Neuronal stem cell (in vitro differentiated cells): ENCODE results near the gene WIZ.
A peak's percentile ranks its signal among the peaks of the same experiment; 100 is the strongest.
"Not testable (repeated sequence)": the region's sequence is repeated elsewhere in the genome, so short reads cannot be mapped to it uniquely, and the experiment has no call there.

Experiments
- DNase-seq: peaks from one replicate; pipeline ENCODE4 v3.0.0-alpha.2; 2013; ENCODE audit warnings: low spot score
- H2AFZ ChIP-seq: one replicate; pipeline ENCODE4 v1.6.1; 2013; ENCODE audit warnings: mild to moderate bottlenecking, low read length, inconsistent platforms
- H2AK5ac ChIP-seq: 2 replicates; pipeline ENCODE4 v1.6.1; 2013; ENCODE audit warnings: low read depth, mild to moderate bottlenecking, inconsistent platforms, low read length, moderate library complexity, mixed read lengths
- H2BK120ac ChIP-seq: 2 replicates; pipeline ENCODE4 v1.6.1; 2013; ENCODE audit warnings: low read depth, mild to moderate bottlenecking, inconsistent platforms, low read length, moderate library complexity, mixed read lengths
- H2BK12ac ChIP-seq: one replicate; pipeline ENCODE4 v1.6.1; 2013; ENCODE audit warnings: low read length, inconsistent platforms
- H2BK15ac ChIP-seq: 2 replicates; pipeline ENCODE4 v1.6.1; 2013; ENCODE audit warnings: mild to moderate bottlenecking, low read length, inconsistent platforms, mixed read lengths
- H2BK5ac ChIP-seq: one replicate; pipeline ENCODE4 v1.6.1; 2013; ENCODE audit warnings: inconsistent platforms, mild to moderate bottlenecking, low read length, moderate library complexity
- H3K14ac ChIP-seq: one replicate; pipeline ENCODE4 v1.6.1; 2013; ENCODE audit warnings: low read length, inconsistent platforms
- H3K18ac ChIP-seq: 2 replicates; pipeline ENCODE4 v1.6.1; 2013; ENCODE audit warnings: low read length, inconsistent platforms
- H3K23ac ChIP-seq: 2 replicates; pipeline ENCODE4 v1.6.1; 2013; ENCODE audit warnings: low read depth, mild to moderate bottlenecking, mixed read lengths, low read length, inconsistent platforms; ENCODE audit not compliant: poor library complexity
- H3K27ac ChIP-seq: replicated peaks from 3 replicates; pipeline ENCODE4 v1.5.1; 2013; ENCODE audit warnings: low read length, inconsistent platforms
- H3K27me3 ChIP-seq, 3 experiments: 2 replicates each; pipeline ENCODE4 v1.6.1; 2013; ENCODE audit warnings: low read length in 3 of 3, mild to moderate bottlenecking in 2 of 3, inconsistent platforms in 1 of 3, low read depth in 1 of 3, mixed read lengths in 1 of 3, moderate library complexity in 1 of 3; ENCODE audit not compliant: control insufficient read depth in 3 of 3, insufficient read depth in 3 of 3
- H3K36me3 ChIP-seq, 2 donors: replicated peaks in 1 of 2; 2 replicates each; pipeline ENCODE4 v1.6.1; 2013; ENCODE audit warnings: low read length in 2 of 2; ENCODE audit not compliant: control insufficient read depth in 2 of 2, insufficient read depth in 2 of 2
- H3K4ac ChIP-seq: 2 replicates; pipeline ENCODE4 v1.6.1; 2013; ENCODE audit warnings: inconsistent platforms, mild to moderate bottlenecking, low read length, moderate library complexity
- H3K4me1 ChIP-seq, 2 donors: 1 replicate in 1 of 2; 2 replicates in 1 of 2; pipeline ENCODE4 v1.6.1; 2013; ENCODE audit warnings: low read length in 2 of 2, low read depth in 1 of 2; ENCODE audit not compliant: control insufficient read depth in 2 of 2, insufficient read depth in 1 of 2
- H3K4me2 ChIP-seq: one replicate; pipeline ENCODE4 v1.6.1; 2013; ENCODE audit warnings: mild to moderate bottlenecking, low read length, inconsistent platforms; ENCODE audit not compliant: insufficient read depth, poor library complexity, severe bottlenecking
- H3K4me3 ChIP-seq, 2 donors: 2 replicates each; pipeline ENCODE4 v1.5.1; 2013; ENCODE audit warnings: low read length in 2 of 2, mild to moderate bottlenecking in 2 of 2, inconsistent platforms in 1 of 2, moderate library complexity in 1 of 2
- H3K79me1 ChIP-seq: one replicate; pipeline ENCODE4 v1.6.1; 2013; ENCODE audit warnings: low read depth, mild to moderate bottlenecking, inconsistent platforms, low read length, moderate library complexity
- H3K9ac ChIP-seq: one replicate; pipeline ENCODE4 v1.6.1; 2013; ENCODE audit warnings: mild to moderate bottlenecking, low read depth, low read length, inconsistent platforms; ENCODE audit not compliant: poor library complexity
- H3K9me3 ChIP-seq, 2 donors: replicated peaks in 1 of 2; 2 replicates each; pipeline versions ENCODE3 to v1.6.1; 2013; ENCODE audit warnings: low read length in 2 of 2, mild to moderate bottlenecking in 2 of 2, inconsistent platforms in 1 of 2, low read depth in 1 of 2, mixed read lengths in 1 of 2, moderate library complexity in 1 of 2; ENCODE audit not compliant: control insufficient read depth in 2 of 2, insufficient read depth in 1 of 2
- H4K8ac ChIP-seq: one replicate; pipeline ENCODE4 v1.6.1; 2013; ENCODE audit warnings: low read depth, mild to moderate bottlenecking, inconsistent platforms, low read length, moderate library complexity
- H4K91ac ChIP-seq: one replicate; pipeline ENCODE4 v1.6.1; 2013; ENCODE audit warnings: low read length, low read depth, mild to moderate bottlenecking, inconsistent platforms; ENCODE audit not compliant: poor library complexity
- WGBS, 2 donors: extraction: QIAGEN DNeasy Blood & Tissue Kit; methylation state at CpG; one replicate each; pipeline ENCODE4 v1.1.7; 2013; ENCODE audit warnings: missing lambda C conversion rate in 2 of 2, mixed read lengths in 1 of 2; ENCODE audit not compliant: insufficient read length in 2 of 2, insufficient replicate concordance in 1 of 2; ENCODE audit errors: extremely low coverage in 2 of 2; 5-methylcytosine and 5-hydroxymethylcytosine counted together

WIZ gene

GRCh38 chr19:15480996-15481395 is 31.2 kb upstream of the WIZ start:
- H3K27ac ChIP-seq, H3K79me1 ChIP-seq, H3K18ac ChIP-seq, H2BK15ac ChIP-seq, H3K4me2 ChIP-seq, H4K8ac ChIP-seq, H2BK12ac ChIP-seq, DNase-seq, H2BK5ac ChIP-seq, H3K4me3 ChIP-seq, H3K27me3 ChIP-seq, H2AFZ ChIP-seq, H3K36me3 ChIP-seq, H3K4ac ChIP-seq, H3K23ac ChIP-seq, H3K9ac ChIP-seq, H3K14ac ChIP-seq, H4K91ac ChIP-seq, H2BK120ac ChIP-seq, H2AK5ac ChIP-seq, H3K4me1 ChIP-seq: not testable (repeated sequence)
- peaks cover 0 to 15% of the 10 kb centered on the region in 2 donors for H3K9me3 ChIP-seq
- WGBS, 2 donors: no CpG with 5 or more reads among the region's 7 CpGs

- no peaks in the 10 kb centered on the region for H3K4me1 ChIP-seq
- H3K27me3 ChIP-seq: peaks cover 0 to 13% (median 0%) of the 10 kb centered on the region in 3 experiments
- DNase-seq: no peak
- no peak within 1 kb of the TSS for H3K4me2 ChIP-seq
- H2BK120ac ChIP-seq: no peak within 1 kb of the TSS
- no peak within 1 kb of the TSS for H2AK5ac ChIP-seq
- H3K18ac ChIP-seq: no peak within 1 kb of the TSS
- H3K27ac ChIP-seq: no peak within 1 kb of the TSS
- peak within 1 kb of the TSS; percentile 29 for H2AFZ ChIP-seq
- H4K91ac ChIP-seq: no peak within 1 kb of the TSS
- no peak within 1 kb of the TSS for H3K4me3 ChIP-seq
- H4K8ac ChIP-seq: no peak within 1 kb of the TSS
- H3K23ac ChIP-seq: peak within 1 kb of the TSS; percentile 68
- no peaks in the 10 kb centered on the region for H3K36me3 ChIP-seq
- H2BK15ac ChIP-seq: no peak within 1 kb of the TSS
- no CpG with 5 or more reads among the region's 16 CpGs for WGBS, 2 donors
- H3K79me1 ChIP-seq: no peaks in the 10 kb centered on the region
- no peak within 1 kb of the TSS for H2BK12ac ChIP-seq
- H3K4ac ChIP-seq: no peak within 1 kb of the TSS
- H3K9me3 ChIP-seq: peaks cover 0 to 19% of the 10 kb centered on the region in 2 donors
- no peak within 1 kb of the TSS for H2BK5ac ChIP-seq
- peak within 1 kb of the TSS; percentile 79 for H3K14ac ChIP-seq
- H3K9ac ChIP-seq: no peak within 1 kb of the TSS
Measured at GRCh38 chr19:15479391-15480345, 29.9 kb upstream of the WIZ start, which contains the start of gene PGLYRP2. Gene PGLYRP2 (minus strand): TSS chr19:15479501. CDS start chr19:15479371, 130 bp downstream.

GRCh38 chr19:15476325-15476724 is 26.6 kb upstream of the WIZ start:
- no peak overlapping the region for H3K4me3 ChIP-seq
- H3K27ac ChIP-seq: no peak overlapping the region
- no peak overlapping the region for H3K4ac ChIP-seq
- no peak for DNase-seq
- H2BK12ac ChIP-seq: no peak overlapping the region
- no peak overlapping the region for H3K18ac ChIP-seq
- no peak overlapping the region for H2BK15ac ChIP-seq
- no peak overlapping the region for H4K91ac ChIP-seq
- H3K36me3 ChIP-seq: no peaks in the 10 kb centered on the region
- no peak overlapping the region for H2BK120ac ChIP-seq
- no peak overlapping the region for H2BK5ac ChIP-seq
- H3K79me1 ChIP-seq: no peaks in the 10 kb centered on the region
- H3K9ac ChIP-seq: peak overlapping the region; percentile 10
- H2AFZ ChIP-seq: no peak overlapping the region
- WGBS, 2 donors: no CpG with 5 or more reads among the region's 5 CpGs
- H3K4me2 ChIP-seq: no peak overlapping the region
- no peak overlapping the region for H2AK5ac ChIP-seq
- no peak overlapping the region for H4K8ac ChIP-seq
- H3K9me3 ChIP-seq: peaks cover 0 to 14% of the 10 kb centered on the region in 2 donors
- H3K4me1 ChIP-seq: no peaks in the 10 kb centered on the region
- peaks cover 0 to 13% (median 0%) of the 10 kb centered on the region in 3 experiments for H3K27me3 ChIP-seq
- H3K14ac ChIP-seq: no peak overlapping the region
- no peak overlapping the region for H3K23ac ChIP-seq

DNA sequence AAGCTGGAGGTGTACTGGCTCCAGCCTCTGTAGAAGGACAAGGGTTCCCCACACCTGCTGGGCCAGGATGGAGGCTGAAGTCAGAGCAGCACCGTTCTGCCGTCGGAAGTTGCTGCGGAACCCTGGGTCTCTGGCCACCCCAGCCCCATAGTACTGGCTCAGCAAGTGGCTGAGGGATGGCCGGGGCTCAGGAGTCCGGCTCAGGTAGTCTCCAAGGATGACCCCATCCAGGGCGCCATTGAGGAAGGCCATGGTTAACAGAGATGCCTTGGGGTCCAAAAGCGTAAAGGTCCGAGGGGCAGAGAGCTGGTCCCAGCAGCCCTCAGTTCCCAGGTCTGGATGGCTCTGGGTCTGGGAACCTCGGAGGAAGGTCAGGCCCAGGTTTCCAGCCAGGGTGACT is 25.9 kb upstream of the WIZ start:
- no peaks in the 10 kb centered on the region for H3K79me1 ChIP-seq
- no peak overlapping the region for H2BK12ac ChIP-seq
- no peak overlapping the region for H4K8ac ChIP-seq
- H2BK15ac ChIP-seq: no peak overlapping the region
- no peak overlapping the region for H2BK120ac ChIP-seq
- no CpG with 5 or more reads among the region's 10 CpGs for WGBS, 2 donors
- peaks cover 0 to 14% of the 10 kb centered on the region in 2 donors for H3K9me3 ChIP-seq
- H2AFZ ChIP-seq: no peak overlapping the region
- peak overlapping the region; percentile 67 for H3K23ac ChIP-seq
- no peak overlapping the region for H4K91ac ChIP-seq
- H3K36me3 ChIP-seq: no peaks in the 10 kb centered on the region
- no peaks in the 10 kb centered on the region for H3K4me1 ChIP-seq
- DNase-seq: no peak
- peak overlapping the region in 1 of 2 donors; percentile 6 for H3K4me3 ChIP-seq
- peaks cover 0 to 13% (median 0%) of the 10 kb centered on the region in 3 experiments for H3K27me3 ChIP-seq
- H2AK5ac ChIP-seq: no peak overlapping the region
- H3K27ac ChIP-seq: no peak overlapping the region
- no peak overlapping the region for H3K4me2 ChIP-seq
- H3K9ac ChIP-seq: no peak overlapping the region
- peak overlapping the region; percentile 17 for H3K14ac ChIP-seq
- no peak overlapping the region for H2BK5ac ChIP-seq
- H3K4ac ChIP-seq: no peak overlapping the region
- H3K18ac ChIP-seq: no peak overlapping the region
